Measurements from ENCODE around the gene SERAC1.

GRCh38 chr6:158069800-158070195 is 98.3 kb downstream of the SERAC1 start:
- TF ChIP-seq POLR2A (IDR thresholded peaks at IDR 0.05; ENCODE audit: low read depth, low read length), result no peak
- no peak for TF ChIP-seq ZNF24 (IDR thresholded peaks at IDR 0.05)
- no peak for TF ChIP-seq CTCF (IDR thresholded peaks at IDR 0.05 in 2 of 3, conservative IDR thresholded peaks at IDR 0.05 in 1 of 3; ENCODE audit: control insufficient read depth in 2 of 3, extremely low read depth in 1 of 3, insufficient read depth in 1 of 3, low read depth in 3 of 3, low read length in 3 of 3)
- TF ChIP-seq E2F4 (IDR thresholded peaks at IDR 0.05; ENCODE audit: low read depth, low read length), result no peak
- no peak for TF ChIP-seq CEBPB (IDR thresholded peaks at IDR 0.05; ENCODE audit: borderline replicate concordance in 1 of 2, low read depth in 2 of 2, low read length in 2 of 2)

All from GM12878 (cell line).